BJ (cell line): ENCODE data around the gene MICAL3. TPM values are rescaled to one million over a fixed set of nuclear protein-coding genes. Genes with fewer than 3 reads are reported as not detected.

Experiments
- CTCF ChIA-PET: fragments of 350-600 bp; formaldehyde crosslinking; extraction: SDS; loops from one replicate; lab custom pipeline; 2021; ENCODE audit warnings: antibody characterized with exemption, inconsistent platforms; lab: Yijun Ruan, JAX
- POLR2A ChIA-PET: fragments of 300-600 bp; sonication (Branson Sonifier 250); formaldehyde crosslinking; extraction: SDS; loops from one replicate; lab custom pipeline; 2021; ENCODE audit warnings: antibody characterized with exemption; lab: Charles Lee
- DNase-seq: peaks from one replicate; pipeline ENCODE4 v3.0.0-alpha.2; 2011; ENCODE audit warnings: low read depth
- H3K27me3 ChIP-seq: 2 replicates; pipeline ENCODE4 v1.6.0; 2011; ENCODE audit warnings: low read length; ENCODE audit not compliant: control insufficient read depth, insufficient read depth
- H3K36me3 ChIP-seq: 2 replicates; pipeline ENCODE4 v1.5.1; 2011; ENCODE audit warnings: low read length; ENCODE audit not compliant: control insufficient read depth, insufficient read depth
- H3K4me3 ChIP-seq: 2 replicates; pipeline ENCODE4 v1.5.1; 2011; ENCODE audit warnings: low read depth, mild to moderate bottlenecking, control low read depth, low read length
- CTCF ChIP-seq: IDR thresholded peaks from 2 replicates; pipeline ENCODE4 v1.5.1; 2011; ENCODE audit warnings: low read depth, mild to moderate bottlenecking, control low read depth, inconsistent platforms, low read length, moderate library complexity; ENCODE audit not compliant: insufficient read depth
- polyA plus RNA-seq: library from polyadenylated mRNA; depleted of rRNA; stranded (reverse); fragments of >200 nt; gene quantifications from 2 replicates; pipeline ENCODE4 v1.2.3, GENCODE V29; 2011

Gene MICAL3
- polyA plus RNA-seq, 1 experiment, result 16.4 TPM

DNA sequence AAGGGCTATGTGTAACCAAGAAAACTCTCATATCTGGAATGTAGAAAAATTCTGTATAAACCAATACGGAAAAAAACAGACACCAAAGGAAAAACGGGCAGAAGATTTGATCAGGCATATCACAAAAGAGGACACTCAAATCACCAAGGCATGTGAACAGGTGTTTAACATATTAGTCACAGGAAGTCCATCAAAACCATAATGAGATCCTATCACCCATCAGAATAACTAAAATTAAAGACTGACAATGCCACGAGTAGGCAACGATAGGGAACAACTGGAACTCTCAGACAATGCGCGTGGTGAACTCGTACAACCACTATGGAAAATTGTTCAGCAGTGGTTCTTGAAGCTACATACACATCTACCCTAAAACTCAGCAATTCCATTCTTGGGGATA lies 94.5 kb downstream of the MICAL3 start:
- no peak for TF ChIP-seq CTCF
- Histone ChIP-seq H3K36me3 (no peaks in the 10 kb centered on the region), H3K27me3 (no peaks in the 10 kb centered on the region), H3K4me3 (no peak overlapping the region)
- ChIA-PET POLR2A (no interaction called here), CTCF (no interaction called here)
- DNase-seq, result no peak

DNA sequence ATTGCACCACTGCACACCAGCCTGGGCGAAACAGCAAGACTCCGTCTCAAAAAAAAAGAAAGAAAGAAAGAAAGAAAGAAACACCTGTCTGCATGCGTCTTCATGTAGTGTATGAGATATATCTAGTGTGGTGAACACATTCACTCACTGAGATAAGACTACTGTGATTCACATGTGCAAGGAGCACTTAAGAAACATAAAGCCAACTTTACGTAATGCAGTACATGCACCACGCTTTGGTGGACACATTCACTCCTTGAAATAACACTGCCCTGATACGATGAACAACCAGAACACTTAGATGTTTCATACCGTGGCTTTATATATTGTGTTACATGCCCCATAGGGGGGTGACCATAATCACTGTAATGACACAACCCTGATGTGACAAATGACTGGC lies 96.0 kb downstream of the MICAL3 start:
- Histone ChIP-seq H3K36me3 (no peaks in the 10 kb centered on the region), H3K4me3 (no peak overlapping the region), H3K27me3 (no peaks in the 10 kb centered on the region)
- CTCF ChIA-PET, result no interaction called here
- DNase-seq, result no peak
- POLR2A ChIA-PET, result no interaction called here
- TF ChIP-seq CTCF, result no peak

DNA sequence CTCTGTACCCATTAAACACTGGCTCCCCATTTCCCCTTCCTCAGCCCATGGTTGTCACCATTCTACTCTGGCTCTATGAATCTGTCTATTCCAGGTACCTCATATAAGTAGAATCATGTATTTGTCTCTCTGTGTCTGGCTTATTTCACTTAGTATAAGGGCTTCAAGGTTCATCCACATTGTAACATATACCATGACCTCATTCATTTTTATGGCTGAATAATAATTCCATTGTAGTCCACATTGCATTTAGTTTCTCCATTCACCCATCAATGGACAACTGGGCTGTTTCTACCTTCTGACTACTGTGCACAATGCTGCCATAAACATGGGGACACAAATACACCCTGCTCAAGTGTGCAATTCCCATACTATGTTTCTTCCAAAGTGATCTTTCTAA lies 97.3 kb downstream of the MICAL3 start:
- no peaks in the 10 kb centered on the region for H3K27me3 ChIP-seq
- no peak overlapping the region for H3K4me3 ChIP-seq
- H3K36me3 ChIP-seq, result no peaks in the 10 kb centered on the region
- DNase-seq, result no peak
- TF ChIP-seq CTCF, result no peak
- CTCF ChIA-PET, result no interaction called here
- POLR2A ChIA-PET, result no interaction called here

GRCh38 chr22:17926516-17926915 lies 97.8 kb downstream of the MICAL3 start:
- Histone ChIP-seq H3K4me3 (no peak overlapping the region), H3K36me3 (no peaks in the 10 kb centered on the region), H3K27me3 (no peaks in the 10 kb centered on the region)
- POLR2A ChIA-PET, result no interaction called here
- no peak for TF ChIP-seq CTCF
- CTCF ChIA-PET, result no interaction called here
- DNase-seq, result no peak

DNA sequence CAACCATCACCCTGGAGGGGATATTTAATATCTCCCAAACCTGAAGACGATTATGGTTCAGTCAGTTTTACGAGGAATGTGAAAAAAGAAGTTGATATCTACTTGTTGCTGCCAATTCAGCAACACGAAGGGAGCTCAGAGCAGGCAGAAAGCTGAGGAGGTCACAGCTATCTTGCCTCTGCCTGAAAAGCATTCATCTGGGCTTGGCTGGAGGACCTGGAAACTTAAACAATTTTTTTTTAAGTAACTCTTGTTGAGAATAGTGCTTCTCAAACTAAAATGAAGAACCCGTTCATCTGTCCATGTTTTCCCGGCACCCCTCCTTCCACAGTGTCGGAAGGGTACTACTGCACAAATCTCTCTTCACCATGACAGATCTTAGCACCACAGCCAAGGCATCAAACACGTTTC lies 98.9 kb downstream of the MICAL3 start:
- ChIA-PET CTCF (interaction anchor here (0.8 to 1.3 kb wide), 2 partner anchors 13 to 15 kb away, joined by 3 read pairs; no protein-coding TSS in a partner anchor), POLR2A (interaction anchor here (0.8 kb wide), 1 partner anchor 13 kb away, joined by 3 read pairs; no protein-coding TSS in a partner anchor)
- no peak for DNase-seq
- no peak for TF ChIP-seq CTCF
- Histone ChIP-seq H3K27me3 (no peaks in the 10 kb centered on the region), H3K36me3 (no peaks in the 10 kb centered on the region), H3K4me3 (no peak overlapping the region)
